Measurements from ENCODE around the gene UBA1.

The UBA1 gene

GRCh38 chrX:47193475-47194193 lies at the start of gene UBA1:
Gene UBA1, plus strand, starts transcription at chrX:47193829. Its CDS starts 4,974 bp downstream, at chrX:47198803.
- DNase-seq (ENCODE audit: low read depth) = peak; percentile 94

- no peak for DNase-seq (ENCODE audit: low read depth)
Observed at GRCh38 chrX:47143894-47144625, 49.6 kb upstream of the UBA1 start.

- DNase-seq (ENCODE audit: low read depth) = peak; percentile 84
Observed at GRCh38 chrX:47144626-47145394, 48.8 kb upstream of the UBA1 start, which contains the start of the genes NDUFB11 and RBM10. Gene NDUFB11, minus strand, starts transcription at chrX:47144702. Its CDS starts 23 bp downstream, at chrX:47144679. Gene RBM10, plus strand, starts transcription at chrX:47145221. Its CDS starts 2,261 bp downstream, at chrX:47147482.

- DNase-seq (ENCODE audit: low read depth) = no peak
Observed at GRCh38 chrX:47145395-47146120, 48.1 kb upstream of the UBA1 start.

GRCh38 chrX:47146121-47146935 lies 47.3 kb upstream of the UBA1 start:
- no peak for DNase-seq (ENCODE audit: low read depth)

- DNase-seq (ENCODE audit: low read depth) = no peak
Observed at GRCh38 chrX:47146936-47147859, 46.4 kb upstream of the UBA1 start.

GRCh38 chrX:47148946-47149345 lies 44.7 kb upstream of the UBA1 start:
- DNase-seq (ENCODE audit: low read depth) = no peak

GRCh38 chrX:47151435-47151834 lies 42.2 kb upstream of the UBA1 start:
- DNase-seq (ENCODE audit: low read depth) = no peak

- DNase-seq (ENCODE audit: low read depth) = no peak
Observed at GRCh38 chrX:47156611-47157520, 36.8 kb upstream of the UBA1 start.

- no peak for DNase-seq (ENCODE audit: low read depth)
Observed at GRCh38 chrX:47158131-47158530, 35.5 kb upstream of the UBA1 start.

GRCh38 chrX:47158781-47159180 lies 34.8 kb upstream of the UBA1 start:
- no peak for DNase-seq (ENCODE audit: low read depth)

GRCh38 chrX:47160781-47161180 lies 32.8 kb upstream of the UBA1 start:
- no peak for DNase-seq (ENCODE audit: low read depth)

GRCh38 chrX:47162927-47163583 lies 30.6 kb upstream of the UBA1 start:
- no peak for DNase-seq (ENCODE audit: low read depth)

- no peak for DNase-seq (ENCODE audit: low read depth)
Observed at GRCh38 chrX:47164420-47164819, 29.2 kb upstream of the UBA1 start.

GRCh38 chrX:47166126-47166525 lies 27.5 kb upstream of the UBA1 start:
- no peak for DNase-seq (ENCODE audit: low read depth)

GRCh38 chrX:47168495-47169073 lies 25.0 kb upstream of the UBA1 start:
- no peak for DNase-seq (ENCODE audit: low read depth)

GRCh38 chrX:47169273-47169672 lies 24.4 kb upstream of the UBA1 start:
- DNase-seq (ENCODE audit: low read depth) = no peak

All from activated T-helper 9 cell treated with anti-CD3 and anti-CD28 coated beads, Interleukin-2, amount 50 U/mL, for 16 hours (primary cell).